AML-193 (cell line): ENCODE data around the gene CYP27B1.

ENCODE experiments used
- DNase-seq, 2 experiments: peaks; one replicate each; lab custom pipeline; 2025; lab: John Stamatoyannopoulos, UW

Gene CYP27B1

GRCh38 chr12:57735952-57736740 is 30.7 kb downstream of the CYP27B1 start:
- DNase-seq = no peak

GRCh38 chr12:57735198-57735855 is 31.6 kb downstream of the CYP27B1 start:
- no peak for DNase-seq

GRCh38 chr12:57734591-57734990 is 32.3 kb downstream of the CYP27B1 start:
- DNase-seq = no peak

- DNase-seq = no peak
Measured at GRCh38 chr12:57733928-57734327, 33.0 kb downstream of the CYP27B1 start.

GRCh38 chr12:57732726-57733593 is 33.9 kb downstream of the CYP27B1 start:
- no peak for DNase-seq

DNA sequence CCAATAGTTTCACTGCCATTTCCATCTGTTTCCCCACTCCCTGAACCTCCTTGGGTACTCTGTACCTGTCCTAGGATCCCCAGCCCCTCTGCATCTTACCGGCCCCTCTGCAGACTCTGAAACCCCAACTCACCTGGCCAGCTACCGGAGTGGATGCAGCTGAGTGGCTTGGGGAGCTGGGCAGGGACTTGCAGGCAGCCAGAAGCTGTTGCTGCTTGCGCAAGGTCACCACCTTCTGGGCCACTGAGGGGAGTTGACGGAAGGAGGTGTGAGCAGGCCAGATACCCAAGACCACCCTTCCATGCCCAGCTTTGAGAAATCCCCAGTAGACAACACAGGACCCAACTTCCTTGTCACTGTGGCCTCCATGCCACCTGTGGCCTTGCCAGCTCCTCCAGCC is 34.6 kb downstream of the CYP27B1 start:
- DNase-seq = no peak

GRCh38 chr12:57731411-57732080 is 35.3 kb downstream of the CYP27B1 start:
- DNase-seq = no peak

DNA sequence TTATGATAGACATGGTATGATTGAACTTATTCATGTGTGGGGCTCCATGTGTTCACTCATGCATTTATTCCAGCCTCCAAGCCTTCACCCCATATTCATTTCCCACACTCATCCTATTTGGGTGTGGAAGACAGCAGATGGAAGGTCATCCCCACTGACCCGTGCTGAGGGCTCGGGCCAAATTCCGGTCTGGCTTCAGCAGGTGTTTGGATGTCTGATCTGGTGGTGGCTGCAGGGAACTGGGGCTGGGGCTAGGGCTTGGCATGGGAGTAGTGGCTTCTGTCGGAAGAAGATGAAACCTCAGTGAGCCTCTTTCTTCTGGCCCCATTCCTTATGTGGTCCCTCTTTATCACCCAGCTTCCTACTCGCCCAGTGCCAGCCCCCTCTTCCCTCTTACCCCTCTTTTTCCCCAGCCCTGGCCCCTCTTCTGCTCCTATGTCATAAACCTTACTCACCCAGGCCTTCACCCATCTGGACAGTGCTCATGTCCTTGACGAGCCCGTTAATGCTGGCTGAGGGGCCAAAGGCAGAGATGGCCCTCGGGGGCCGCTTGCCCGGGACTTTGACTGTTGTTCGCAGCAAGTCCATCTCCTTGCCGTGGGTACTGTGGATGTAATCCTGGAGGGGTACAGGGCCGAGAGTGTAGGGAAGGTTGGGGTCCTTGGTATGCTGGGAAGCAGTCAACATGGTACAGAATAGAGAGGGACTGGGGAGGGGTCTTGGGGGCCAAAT is 36.4 kb downstream of the CYP27B1 start:
- no peak for DNase-seq

GRCh38 chr12:57729321-57729844 is 37.5 kb downstream of the CYP27B1 start:
- DNase-seq = no peak

DNA sequence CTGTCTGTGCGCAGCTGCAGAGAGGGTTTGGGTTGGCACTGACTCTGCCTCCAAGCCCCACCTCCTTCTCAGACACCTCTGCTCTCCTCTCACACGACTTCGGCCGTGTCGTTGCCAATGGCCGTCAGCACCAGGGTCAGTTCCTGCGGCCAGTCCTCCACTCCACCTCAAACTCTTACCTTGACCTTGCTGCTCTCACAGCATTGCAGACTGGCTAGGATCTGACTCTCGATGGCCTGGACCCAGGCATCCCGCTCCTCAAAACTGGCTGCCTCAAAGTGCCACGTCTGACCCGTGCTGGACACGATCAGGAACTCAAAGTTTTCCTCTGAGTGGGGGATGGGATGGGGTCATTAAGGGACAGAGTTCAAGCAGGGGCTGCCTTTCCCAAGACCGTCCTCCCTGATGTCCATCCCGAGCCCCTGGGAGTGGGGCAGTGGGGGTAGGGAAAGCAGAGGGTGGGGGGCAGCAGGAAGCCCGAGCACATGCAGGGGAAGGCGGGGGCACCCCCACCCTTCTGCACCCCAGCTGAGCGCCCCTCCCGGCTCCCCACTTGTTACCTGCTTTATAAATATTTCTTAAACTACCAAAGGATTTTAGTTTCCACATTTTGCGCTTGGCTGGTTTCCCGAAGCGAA is 39.0 kb downstream of the CYP27B1 start:
- no peak for DNase-seq

DNA sequence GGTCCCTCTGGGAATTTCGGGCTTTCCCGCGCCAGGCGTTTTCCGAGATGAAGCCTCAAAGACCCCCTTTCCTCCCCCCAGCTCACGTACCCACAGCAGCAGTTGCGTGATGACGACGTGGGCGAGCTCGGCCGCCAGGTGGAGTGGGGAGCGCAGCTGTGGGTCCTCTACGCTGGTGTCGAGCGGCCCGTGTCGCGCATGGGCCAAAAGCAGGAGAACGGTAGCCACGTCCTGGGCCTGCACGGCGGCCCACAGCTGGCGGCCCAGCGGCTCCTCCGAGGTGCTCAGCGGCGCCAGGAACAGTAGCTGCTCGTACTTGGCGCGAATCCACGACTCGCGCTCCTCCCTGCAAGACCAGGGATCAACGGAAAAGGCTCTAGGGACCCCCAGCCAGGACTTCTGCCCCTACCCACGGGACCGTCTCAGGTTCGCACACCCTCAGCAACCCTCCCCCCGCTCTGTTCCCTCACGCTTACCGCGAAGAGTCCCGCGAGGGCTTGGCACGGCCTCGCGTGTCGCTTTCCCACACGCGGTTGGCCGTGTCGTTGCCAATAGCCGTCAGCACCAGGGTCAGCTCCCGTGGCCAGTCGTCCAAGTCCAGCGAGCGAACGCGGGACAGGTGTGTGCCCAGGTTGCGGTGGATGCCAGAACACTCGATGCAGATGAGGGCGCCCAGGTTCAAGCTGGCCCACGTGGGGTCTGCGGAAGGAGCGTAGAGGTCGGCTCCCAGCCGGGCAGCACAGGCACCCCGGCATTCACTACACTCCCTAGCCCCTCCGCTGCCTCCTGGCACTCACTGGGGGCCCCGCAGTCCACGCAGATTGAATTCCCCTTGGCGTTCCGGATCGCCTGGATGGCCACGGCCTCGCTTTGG is 39.8 kb downstream of the CYP27B1 start:
- no peak for DNase-seq

DNA sequence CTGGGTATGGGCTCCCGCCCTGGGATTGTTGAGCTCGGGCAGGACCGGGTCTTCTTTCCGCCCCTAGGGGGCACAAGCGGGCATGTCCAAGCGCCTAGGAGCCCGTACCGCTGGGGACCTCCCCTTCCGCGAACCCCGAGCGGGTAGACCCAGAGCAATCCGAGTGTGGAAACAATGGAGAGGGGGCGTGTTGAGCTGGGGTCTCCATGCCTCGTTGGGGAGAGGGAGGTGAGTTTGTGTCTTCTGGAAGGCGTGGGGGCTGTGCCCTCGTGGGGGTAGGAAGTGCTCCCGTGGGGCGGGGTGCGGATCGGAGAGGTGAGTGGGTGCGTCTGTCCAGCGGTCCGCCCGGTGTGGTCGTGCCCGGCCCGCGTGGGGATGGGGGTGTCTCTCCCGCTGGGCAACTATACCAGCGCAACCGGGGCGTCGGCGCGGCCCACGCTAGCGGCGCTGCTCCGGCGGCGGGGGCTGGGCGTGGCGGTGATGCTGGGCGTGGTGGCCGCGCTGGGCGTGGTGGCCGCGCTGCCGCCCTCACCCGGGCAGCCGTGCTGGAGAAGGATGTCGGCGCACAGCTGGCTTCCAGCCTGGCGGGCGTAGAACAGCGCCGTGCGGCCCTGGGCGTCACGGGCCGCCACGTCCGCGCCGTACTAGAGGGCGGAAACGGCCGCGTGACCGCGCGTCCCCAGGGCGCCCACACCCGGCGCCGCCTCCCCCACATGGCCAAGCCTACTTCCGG is 40.6 kb downstream of the CYP27B1 start:
- no peak for DNase-seq

DNA sequence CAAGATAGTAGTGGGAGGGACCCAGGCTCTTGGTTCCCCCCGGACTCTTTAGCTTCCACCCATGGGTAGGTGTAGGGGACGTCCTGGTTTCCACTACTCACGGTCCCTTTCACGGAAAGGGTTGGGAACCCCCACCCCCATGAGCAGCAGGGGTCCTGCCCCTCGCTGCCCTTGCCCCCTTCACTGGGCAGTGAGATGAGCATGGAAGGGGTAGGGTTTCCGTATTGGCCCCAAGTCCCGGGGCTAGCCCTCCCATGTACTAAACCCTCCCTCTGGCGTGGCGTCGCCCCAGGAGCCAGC is 41.1 kb downstream of the CYP27B1 start:
- DNase-seq = no peak

GRCh38 chr12:57724936-57725740 is 41.7 kb downstream of the CYP27B1 start:
- DNase-seq = no peak

GRCh38 chr12:57724003-57724935 is 42.6 kb downstream of the CYP27B1 start:
- no peak for DNase-seq

- no peak for DNase-seq
Measured at GRCh38 chr12:57723630-57723962, 43.3 kb downstream of the CYP27B1 start.
